Activated T-helper 1 cell treated with Interleukin-2 at 50 U/mL for 16 hours (primary cell): ENCODE results near the gene GALNT16.
"Not testable (repeated sequence)": the region's sequence is repeated elsewhere in the genome, so short reads cannot be mapped to it uniquely, and the experiment has no call there.

ENCODE experiments used
- DNase-seq: peaks from one replicate; pipeline ENCODE4 v3.0.0-alpha.2; 2020; ENCODE audit warnings: low read depth

Gene GALNT16

GRCh38 chr14:69364378-69364777 lies 104.4 kb downstream of the GALNT16 start:
- DNase-seq = no peak

- DNase-seq = no peak
These were observed 106.1 kb downstream of the GALNT16 start for GRCh38 chr14:69366069-69366468.

- DNase-seq = no peak
These were observed 106.8 kb downstream of the GALNT16 start for GRCh38 chr14:69366761-69367160.

- no peak for DNase-seq
These were observed 108.4 kb downstream of the GALNT16 start for GRCh38 chr14:69368381-69368780.

- DNase-seq = no peak
These were observed 110.1 kb downstream of the GALNT16 start for GRCh38 chr14:69370061-69370460.

GRCh38 chr14:69372146-69372545 lies 112.2 kb downstream of the GALNT16 start:
- no peak for DNase-seq

- no peak for DNase-seq
These were observed 113.1 kb downstream of the GALNT16 start for GRCh38 chr14:69373104-69373503.

GRCh38 chr14:69374235-69374634 lies 114.3 kb downstream of the GALNT16 start:
- no peak for DNase-seq

- DNase-seq = no peak
These were observed 115.2 kb downstream of the GALNT16 start for GRCh38 chr14:69375182-69375581.

GRCh38 chr14:69375722-69376121 lies 115.8 kb downstream of the GALNT16 start:
- DNase-seq = no peak

- no peak for DNase-seq
These were observed 116.5 kb downstream of the GALNT16 start for GRCh38 chr14:69376439-69376838.

GRCh38 chr14:69378274-69378673 lies 118.3 kb downstream of the GALNT16 start:
- DNase-seq = no peak

- DNase-seq = no peak
These were observed 127.4 kb downstream of the GALNT16 start for GRCh38 chr14:69387311-69387710.

GRCh38 chr14:69391400-69391799 lies 131.4 kb downstream of the GALNT16 start:
- not testable (repeated sequence) for DNase-seq

GRCh38 chr14:69392481-69392880 lies 132.5 kb downstream of the GALNT16 start:
- DNase-seq = no peak

GRCh38 chr14:69395929-69396328 lies 136.0 kb downstream of the GALNT16 start:
- no peak for DNase-seq

- DNase-seq = peak; percentile 87
These were observed 138.3 kb downstream of the GALNT16 start, which contains the start of the genes ERH and SLC39A9 for GRCh38 chr14:69398053-69398817. Gene ERH (minus strand): TSS chr14:69398299. CDS start chr14:69398233, 66 bp downstream. Gene SLC39A9 (plus strand): TSS chr14:69398692. CDS start chr14:69399370, 678 bp downstream.

GRCh38 chr14:69398818-69399210 lies 138.9 kb downstream of the GALNT16 start:
- DNase-seq = no peak

GRCh38 chr14:69399750-69400149 lies 139.8 kb downstream of the GALNT16 start:
- no peak for DNase-seq

GRCh38 chr14:69400154-69400553 lies 140.2 kb downstream of the GALNT16 start:
- no peak for DNase-seq

GRCh38 chr14:69401841-69402240 lies 141.9 kb downstream of the GALNT16 start:
- DNase-seq = no peak

- no peak for DNase-seq
These were observed 144.5 kb downstream of the GALNT16 start for GRCh38 chr14:69404478-69404877.

- no peak for DNase-seq
These were observed 144.9 kb downstream of the GALNT16 start for GRCh38 chr14:69404883-69405282.

- no peak for DNase-seq
These were observed 145.8 kb downstream of the GALNT16 start for GRCh38 chr14:69405762-69406161.
